ENCODE data around the gene TTC4.
"Not testable (repeated sequence)": the region's sequence is repeated elsewhere in the genome, so short reads cannot be mapped to it uniquely, and the experiment has no call there.

Gene TTC4

DNA sequence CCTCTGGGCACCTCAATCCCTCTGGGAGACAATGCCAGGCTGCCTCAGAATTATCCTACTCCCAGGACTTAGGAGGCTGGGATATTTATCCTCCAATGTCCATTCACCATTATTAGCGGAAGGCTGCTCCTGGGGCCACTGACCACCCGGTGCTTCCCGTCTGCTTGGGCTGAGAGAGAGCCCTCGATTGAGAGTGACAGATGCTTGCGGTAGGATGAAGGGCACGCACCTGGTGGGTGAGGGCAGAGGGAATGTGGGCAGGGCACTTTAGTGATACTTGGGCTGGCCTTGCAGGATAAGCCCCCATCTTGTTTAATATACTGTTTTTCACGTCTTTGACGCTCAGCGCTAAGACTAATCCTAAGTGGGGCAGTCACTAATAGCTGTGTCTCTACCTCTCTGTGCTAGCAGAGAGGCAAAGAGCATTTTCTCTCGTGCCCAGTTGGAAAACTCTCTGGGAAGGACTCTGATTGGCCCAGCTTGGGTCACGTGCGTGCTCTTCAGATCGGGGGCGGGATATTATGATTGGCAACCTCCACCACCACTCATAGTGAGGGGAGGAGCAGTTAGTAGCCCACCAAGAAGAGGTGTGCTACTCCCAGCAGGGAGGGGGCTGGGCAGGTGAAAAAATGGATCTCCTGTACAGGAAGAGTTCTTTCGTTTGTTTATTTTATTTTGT is 59.3 kb downstream of the TTC4 start:
- Histone ChIP-seq H2BK5ac (ENCODE audit: low read length) (no peak overlapping the region), H3K9ac (ENCODE audit: low read length) (no peak overlapping the region), H3K4me3 (ENCODE audit: low read length) (no peak overlapping the region), H3K27me3 (ENCODE audit: insufficient read depth, low read length, poor library complexity) (no peaks in the 10 kb centered on the region), H2BK15ac (replicated peaks; ENCODE audit: low read depth) (no peak overlapping the region), H3K4me2 (ENCODE audit: low read length) (peak overlapping the region; percentile 14), H2BK120ac (ENCODE audit: low read depth, low read length) (no peak overlapping the region), H3K36me3 (ENCODE audit: control insufficient read depth, insufficient read depth, low read length) (no peaks in the 10 kb centered on the region), H3K27ac (ENCODE audit: low read depth, low read length) (no peak overlapping the region), H2AK5ac (ENCODE audit: low read length) (no peak overlapping the region), H3K79me1 (ENCODE audit: low read length) (no peaks in the 10 kb centered on the region), H3K23ac (ENCODE audit: low read length) (no peak overlapping the region), H3K18ac (ENCODE audit: low read length) (no peak overlapping the region), H3K79me2 (ENCODE audit: control insufficient read depth, insufficient read depth, low read length) (no peaks in the 10 kb centered on the region), H3K4ac (ENCODE audit: low read depth, low read length) (no peak overlapping the region), H3K4me1 (ENCODE audit: control insufficient read depth, low read depth, low read length) (peaks cover 3% of the 10 kb centered on the region), H4K8ac (ENCODE audit: low read depth, low read length) (no peak overlapping the region), H4K5ac (ENCODE audit: low read length) (no peak overlapping the region), H3K56ac (ENCODE audit: low read length) (peak overlapping the region; percentile 35)
- peak; percentile 92 for DNase-seq
- WGBS (ENCODE audit: extremely low coverage, insufficient coverage, low lambda C conversion rate) = no CpG with 5 or more reads among the region's 15 CpGs

DNA sequence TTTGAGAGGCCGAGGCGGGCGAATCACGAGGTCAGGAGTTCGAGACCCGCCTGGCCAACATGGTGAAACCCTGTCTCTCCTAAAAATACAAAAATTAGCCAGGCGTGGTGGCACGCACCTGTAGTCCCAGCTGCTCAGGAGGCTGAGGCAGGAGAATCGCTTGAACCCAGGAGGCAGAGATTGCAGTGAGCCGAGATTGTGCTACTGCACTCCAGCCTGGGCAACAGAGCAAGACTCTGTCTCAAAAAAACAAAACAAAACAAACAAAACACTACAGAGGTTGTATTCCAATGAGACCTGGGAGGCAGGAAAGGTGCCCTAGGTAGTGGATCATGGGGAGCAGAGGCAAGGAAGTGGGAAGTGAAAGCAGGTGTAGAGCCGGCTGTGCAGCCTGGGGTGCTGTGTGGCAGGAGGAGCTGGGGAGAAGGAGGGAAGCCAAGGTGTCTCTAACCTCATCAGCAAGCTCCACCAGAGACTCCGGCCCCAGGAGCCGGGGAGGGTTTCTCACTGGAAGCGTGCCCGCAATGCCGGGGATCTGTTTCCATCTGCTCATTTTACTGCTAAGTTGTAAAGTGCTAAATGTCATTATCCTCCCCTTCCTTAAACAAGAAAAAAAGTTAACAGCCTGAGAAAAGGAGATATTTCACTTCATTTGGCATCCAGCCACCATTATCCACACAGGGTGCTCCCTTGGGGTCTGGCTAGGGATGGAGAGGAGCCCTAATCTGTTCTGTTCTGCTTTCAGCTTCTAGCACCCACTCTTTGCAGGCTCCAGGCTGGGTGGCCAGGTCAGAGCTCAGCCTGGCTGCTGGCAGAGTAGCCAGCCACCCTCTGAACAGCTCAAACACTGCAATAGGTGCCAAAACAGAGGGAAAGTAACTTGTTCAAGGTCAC is 60.4 kb downstream of the TTC4 start:
- H3K18ac ChIP-seq (ENCODE audit: low read length); H3K9ac ChIP-seq (ENCODE audit: low read length); H4K8ac ChIP-seq (ENCODE audit: low read depth, low read length); H3K27ac ChIP-seq (ENCODE audit: low read depth, low read length); H2AK5ac ChIP-seq (ENCODE audit: low read length); H3K56ac ChIP-seq (ENCODE audit: low read length); H3K4me1 ChIP-seq (ENCODE audit: control insufficient read depth, low read depth, low read length); H3K27me3 ChIP-seq (ENCODE audit: insufficient read depth, low read length, poor library complexity); H3K23ac ChIP-seq (ENCODE audit: low read length); H3K79me2 ChIP-seq (ENCODE audit: control insufficient read depth, insufficient read depth, low read length); H3K36me3 ChIP-seq (ENCODE audit: control insufficient read depth, insufficient read depth, low read length); H3K4ac ChIP-seq (ENCODE audit: low read depth, low read length); H3K4me2 ChIP-seq (ENCODE audit: low read length); H2BK5ac ChIP-seq (ENCODE audit: low read length); H4K5ac ChIP-seq (ENCODE audit: low read length); H2BK15ac ChIP-seq (replicated peaks; ENCODE audit: low read depth); H3K4me3 ChIP-seq (ENCODE audit: low read length); DNase-seq; H3K79me1 ChIP-seq (ENCODE audit: low read length); H2BK120ac ChIP-seq (ENCODE audit: low read depth, low read length): not testable (repeated sequence)
- WGBS (ENCODE audit: extremely low coverage, insufficient coverage, low lambda C conversion rate) = no CpG with 5 or more reads among the region's 16 CpGs

DNA sequence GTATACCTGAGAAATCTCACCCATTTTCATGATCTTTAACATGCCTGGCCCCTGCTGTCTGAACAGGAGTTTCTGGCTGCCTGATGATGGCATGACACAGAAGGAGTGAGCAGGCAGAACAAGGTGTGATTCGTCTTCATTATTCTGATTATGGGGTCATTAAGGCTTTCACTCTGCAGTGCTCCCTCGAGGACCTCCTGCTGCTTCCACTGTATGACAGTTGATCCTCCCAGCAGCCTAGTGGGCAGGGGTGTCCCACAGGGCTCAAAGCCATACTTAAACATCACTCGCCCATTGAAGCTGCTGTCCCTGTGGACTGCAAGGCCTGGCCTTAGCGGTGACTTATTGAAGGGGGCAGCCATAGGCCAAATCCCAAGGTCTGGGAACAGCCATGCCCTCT is 61.4 kb downstream of the TTC4 start:
- no peak for DNase-seq
- no peak overlapping the region for H3K4me2 ChIP-seq (ENCODE audit: low read length)
- H4K5ac ChIP-seq (ENCODE audit: low read length) = no peak overlapping the region
- no peak overlapping the region for H4K8ac ChIP-seq (ENCODE audit: low read depth, low read length)
- H3K56ac ChIP-seq (ENCODE audit: low read length) = no peak overlapping the region
- H2BK120ac ChIP-seq (ENCODE audit: low read depth, low read length) = no peak overlapping the region
- H3K4ac ChIP-seq (ENCODE audit: low read depth, low read length) = no peak overlapping the region
- H3K4me3 ChIP-seq (ENCODE audit: low read length) = no peak overlapping the region
- no peaks in the 10 kb centered on the region for H3K27me3 ChIP-seq (ENCODE audit: insufficient read depth, low read length, poor library complexity)
- no peaks in the 10 kb centered on the region for H3K79me2 ChIP-seq (ENCODE audit: control insufficient read depth, insufficient read depth, low read length)
- no peak overlapping the region for H3K23ac ChIP-seq (ENCODE audit: low read length)
- H2BK15ac ChIP-seq (replicated peaks; ENCODE audit: low read depth) = no peak overlapping the region
- no peak overlapping the region for H3K9ac ChIP-seq (ENCODE audit: low read length)
- no peak overlapping the region for H3K27ac ChIP-seq (ENCODE audit: low read depth, low read length)
- H3K79me1 ChIP-seq (ENCODE audit: low read length) = no peaks in the 10 kb centered on the region
- WGBS (ENCODE audit: extremely low coverage, insufficient coverage, low lambda C conversion rate) = no CpG with 5 or more reads among the region's 4 CpGs
- H3K36me3 ChIP-seq (ENCODE audit: control insufficient read depth, insufficient read depth, low read length) = no peaks in the 10 kb centered on the region
- H3K4me1 ChIP-seq (ENCODE audit: control insufficient read depth, low read depth, low read length) = peaks cover 3% of the 10 kb centered on the region
- H2BK5ac ChIP-seq (ENCODE audit: low read length) = no peak overlapping the region
- no peak overlapping the region for H2AK5ac ChIP-seq (ENCODE audit: low read length)
- H3K18ac ChIP-seq (ENCODE audit: low read length) = no peak overlapping the region

DNA sequence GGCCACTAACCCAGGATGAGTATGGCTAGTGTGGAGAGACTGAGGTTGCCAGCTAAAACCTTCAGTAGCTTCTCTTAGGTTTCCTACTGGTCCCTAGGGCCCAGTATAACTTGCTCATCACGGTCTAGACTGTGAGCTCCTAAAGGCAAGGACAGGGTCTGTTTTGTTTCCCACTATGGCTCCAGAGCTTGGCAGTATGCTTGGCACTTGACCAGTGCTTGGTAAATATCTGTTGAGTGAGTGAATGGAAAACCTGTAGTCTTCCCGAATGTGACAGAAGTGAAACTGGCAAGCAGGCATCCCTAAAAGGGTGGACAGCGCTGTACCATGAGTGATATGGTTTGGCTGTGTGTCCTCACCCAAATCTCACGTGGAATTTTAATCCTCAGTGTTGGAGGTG is 61.8 kb downstream of the TTC4 start:
- Histone ChIP-seq H3K18ac (ENCODE audit: low read length) (no peak overlapping the region), H3K79me1 (ENCODE audit: low read length) (no peaks in the 10 kb centered on the region), H3K4me3 (ENCODE audit: low read length) (no peak overlapping the region), H3K27me3 (ENCODE audit: insufficient read depth, low read length, poor library complexity) (no peaks in the 10 kb centered on the region), H3K36me3 (ENCODE audit: control insufficient read depth, insufficient read depth, low read length) (no peaks in the 10 kb centered on the region), H3K4ac (ENCODE audit: low read depth, low read length) (no peak overlapping the region), H2BK15ac (replicated peaks; ENCODE audit: low read depth) (no peak overlapping the region), H2AK5ac (ENCODE audit: low read length) (no peak overlapping the region), H2BK120ac (ENCODE audit: low read depth, low read length) (no peak overlapping the region), H4K5ac (ENCODE audit: low read length) (no peak overlapping the region), H3K79me2 (ENCODE audit: control insufficient read depth, insufficient read depth, low read length) (no peaks in the 10 kb centered on the region), H3K4me2 (ENCODE audit: low read length) (no peak overlapping the region), H4K8ac (ENCODE audit: low read depth, low read length) (no peak overlapping the region), H3K27ac (ENCODE audit: low read depth, low read length) (no peak overlapping the region), H3K9ac (ENCODE audit: low read length) (no peak overlapping the region), H3K56ac (ENCODE audit: low read length) (no peak overlapping the region), H3K4me1 (ENCODE audit: control insufficient read depth, low read depth, low read length) (peaks cover 3% of the 10 kb centered on the region), H3K23ac (ENCODE audit: low read length) (no peak overlapping the region), H2BK5ac (ENCODE audit: low read length) (no peak overlapping the region)
- no peak for DNase-seq
- no CpG with 5 or more reads among the region's 4 CpGs for WGBS (ENCODE audit: extremely low coverage, insufficient coverage, low lambda C conversion rate)

DNA sequence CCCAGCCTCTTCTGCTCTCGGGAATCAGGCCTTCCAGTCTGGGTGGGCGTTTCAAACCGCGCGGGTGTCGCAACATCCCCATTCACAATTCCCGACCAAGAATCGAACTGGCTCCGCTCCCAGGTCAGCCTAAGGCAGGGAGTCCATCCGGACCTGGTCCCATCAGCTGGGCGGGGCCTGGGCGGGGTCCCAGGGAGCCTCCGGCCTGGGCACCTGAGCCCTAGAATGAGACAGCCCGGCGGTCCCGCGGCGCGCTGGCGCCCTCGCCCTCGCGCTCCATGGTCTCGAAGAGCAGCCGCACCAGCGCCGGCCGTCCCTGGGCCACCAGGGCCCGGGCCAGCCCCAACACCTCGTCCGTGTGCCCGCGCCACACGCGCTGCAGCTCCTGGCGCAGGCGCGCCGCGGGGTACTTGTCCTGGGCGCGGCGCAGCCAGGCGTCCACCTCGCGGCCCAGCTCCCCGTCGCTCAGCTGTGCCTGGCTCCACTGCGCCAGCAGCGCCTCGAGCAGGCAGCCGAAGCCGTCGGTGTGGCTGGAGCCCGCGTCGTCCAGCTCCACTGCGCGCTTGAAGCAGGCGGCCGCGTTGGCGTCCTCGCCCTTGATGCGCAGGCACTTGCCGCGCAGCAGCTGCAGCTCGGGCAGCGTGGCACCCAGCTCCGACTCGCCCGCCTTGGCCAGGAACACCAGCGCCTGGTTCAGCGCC is 65.5 kb downstream of the TTC4 start:
- no peaks in the 10 kb centered on the region for H3K79me1 ChIP-seq (ENCODE audit: low read length)
- H3K4me3 ChIP-seq (ENCODE audit: low read length) = no peak overlapping the region
- H3K23ac ChIP-seq (ENCODE audit: low read length) = no peak overlapping the region
- H3K4ac ChIP-seq (ENCODE audit: low read depth, low read length) = no peak overlapping the region
- peak overlapping the region; percentile 50 for H3K56ac ChIP-seq (ENCODE audit: low read length)
- no peak overlapping the region for H2BK5ac ChIP-seq (ENCODE audit: low read length)
- H3K18ac ChIP-seq (ENCODE audit: low read length) = no peak overlapping the region
- no peak overlapping the region for H4K8ac ChIP-seq (ENCODE audit: low read depth, low read length)
- no CpG with 5 or more reads among the region's 74 CpGs for WGBS (ENCODE audit: extremely low coverage, insufficient coverage, low lambda C conversion rate)
- H3K36me3 ChIP-seq (ENCODE audit: control insufficient read depth, insufficient read depth, low read length) = no peaks in the 10 kb centered on the region
- H3K79me2 ChIP-seq (ENCODE audit: control insufficient read depth, insufficient read depth, low read length) = no peaks in the 10 kb centered on the region
- no peak overlapping the region for H3K9ac ChIP-seq (ENCODE audit: low read length)
- no peak overlapping the region for H4K5ac ChIP-seq (ENCODE audit: low read length)
- DNase-seq = no peak
- H3K4me1 ChIP-seq (ENCODE audit: control insufficient read depth, low read depth, low read length) = peaks cover 3% of the 10 kb centered on the region
- no peak overlapping the region for H3K4me2 ChIP-seq (ENCODE audit: low read length)
- H2AK5ac ChIP-seq (ENCODE audit: low read length) = no peak overlapping the region
- no peak overlapping the region for H2BK120ac ChIP-seq (ENCODE audit: low read depth, low read length)
- H3K27me3 ChIP-seq (ENCODE audit: insufficient read depth, low read length, poor library complexity) = no peaks in the 10 kb centered on the region
- no peak overlapping the region for H3K27ac ChIP-seq (ENCODE audit: low read depth, low read length)
- H2BK15ac ChIP-seq (replicated peaks; ENCODE audit: low read depth) = no peak overlapping the region

All from mesendoderm (in vitro differentiated cells).